Measurements from ENCODE around the gene RB1.

RB1 gene

DNA sequence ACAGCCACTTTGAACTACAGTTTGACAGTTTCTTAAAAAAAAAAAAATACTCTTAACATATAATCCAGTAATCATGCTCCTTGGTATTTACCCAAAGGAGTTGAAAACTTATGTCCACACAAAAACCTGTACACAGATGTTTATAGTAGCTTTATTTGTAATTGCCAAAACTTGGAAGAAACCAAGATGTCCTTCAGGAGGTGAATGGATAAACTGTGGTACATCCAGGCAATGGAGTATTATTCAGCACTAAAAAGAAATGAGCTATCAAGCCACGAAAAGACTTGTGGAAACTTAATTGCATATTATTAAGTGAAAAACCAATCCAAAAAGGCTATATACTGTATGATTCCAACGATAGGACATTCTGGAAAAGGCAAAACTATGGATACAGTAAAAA is 184.4 kb downstream of the RB1 start:
- H3K27me3 ChIP-seq (ENCODE audit: control insufficient read depth, insufficient read depth, low read length, poor library complexity, severe bottlenecking), result no peaks in the 10 kb centered on the region
- WGBS, 2 experiments, result 84 to 88% methylated on average over 2 of the region's 2 CpGs

DNA sequence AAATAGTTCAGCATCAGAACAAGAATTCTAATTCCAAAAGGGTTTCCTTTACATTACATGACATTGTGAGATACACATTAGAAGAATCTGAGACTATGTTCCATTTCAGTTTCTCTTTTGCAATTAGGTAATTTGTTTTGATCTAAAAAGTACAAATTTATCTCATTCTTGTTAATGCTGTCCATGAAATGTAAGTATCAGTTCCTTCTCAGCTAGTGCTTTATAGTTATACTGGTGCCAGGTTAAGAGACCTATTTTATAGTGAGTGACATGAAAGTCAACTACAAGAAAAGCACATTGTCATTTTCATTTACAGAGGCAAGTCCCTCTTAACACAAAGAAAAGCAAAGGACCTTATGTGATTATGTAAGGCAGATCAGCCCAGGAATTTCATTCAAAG is 185.4 kb downstream of the RB1 start:
- Histone ChIP-seq H3K36me3 (ENCODE audit: control insufficient read depth, insufficient read depth, low read length) (peaks cover 15% of the 10 kb centered on the region), H3K4me1 (ENCODE audit: control insufficient read depth, insufficient read depth, low read length) (no peaks in the 10 kb centered on the region), H3K4me3 (ENCODE audit: insufficient read depth, low read depth, low read length) (no peak overlapping the region), H3K27ac (ENCODE audit: insufficient read depth, low read depth, low read length, poor library complexity, severe bottlenecking) (no peak overlapping the region), H3K9me3 (ENCODE audit: control insufficient read depth, low read length) (no peaks in the 10 kb centered on the region), H3K27me3 (ENCODE audit: control insufficient read depth, insufficient read depth, low read length, poor library complexity, severe bottlenecking) (no peaks in the 10 kb centered on the region)

More for the DNA sequence above, 184.4 kb downstream of the RB1 start:
- no peak overlapping the region for H3K4me3 ChIP-seq (ENCODE audit: insufficient read depth, low read depth, low read length)
- no peaks in the 10 kb centered on the region for H3K9me3 ChIP-seq (ENCODE audit: control insufficient read depth, low read length)
- H3K4me1 ChIP-seq (ENCODE audit: control insufficient read depth, insufficient read depth, low read length), result no peaks in the 10 kb centered on the region
- H3K36me3 ChIP-seq (ENCODE audit: control insufficient read depth, insufficient read depth, low read length), result peaks cover 15% of the 10 kb centered on the region
- H3K27ac ChIP-seq (ENCODE audit: insufficient read depth, low read depth, low read length, poor library complexity, severe bottlenecking), result no peak overlapping the region

DNA sequence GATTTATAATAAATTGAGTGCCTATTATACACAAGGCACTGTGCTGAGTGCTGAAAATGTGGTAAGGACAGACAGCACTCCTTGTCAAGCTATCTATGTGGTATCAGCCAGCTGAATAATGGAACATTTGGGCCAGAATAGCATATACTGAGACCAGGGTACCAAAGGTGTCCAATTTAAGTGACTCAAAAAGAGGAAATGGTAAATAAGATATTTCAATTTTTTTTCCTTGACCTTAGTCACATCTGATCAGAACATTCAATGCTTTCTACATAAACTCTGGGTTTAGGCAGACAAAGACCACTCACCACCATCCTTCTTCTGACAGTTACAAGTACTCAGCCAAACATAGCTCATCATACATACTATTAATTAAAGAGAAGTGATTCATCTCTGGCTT is 186.1 kb downstream of the RB1 start:
- Histone ChIP-seq H3K9me3 (ENCODE audit: control insufficient read depth, low read length) (no peaks in the 10 kb centered on the region), H3K4me1 (ENCODE audit: control insufficient read depth, insufficient read depth, low read length) (no peaks in the 10 kb centered on the region), H3K27ac (ENCODE audit: insufficient read depth, low read depth, low read length, poor library complexity, severe bottlenecking) (no peak overlapping the region), H3K27me3 (ENCODE audit: control insufficient read depth, insufficient read depth, low read length, poor library complexity, severe bottlenecking) (no peaks in the 10 kb centered on the region), H3K4me3 (ENCODE audit: insufficient read depth, low read depth, low read length) (no peak overlapping the region), H3K36me3 (ENCODE audit: control insufficient read depth, insufficient read depth, low read length) (peaks cover 15% of the 10 kb centered on the region)

- no peaks in the 10 kb centered on the region for H3K4me1 ChIP-seq (ENCODE audit: control insufficient read depth, insufficient read depth, low read length)
- WGBS, 2 experiments, result 94 to 100% methylated on average over 1 to 3 of the region's 3 CpGs
Observed at GRCh38 chr13:48490241-48490640, 186.7 kb downstream of the RB1 start.

GRCh38 chr13:48491423-48492095 is 188.0 kb downstream of the RB1 start:
- Histone ChIP-seq H3K4me1 (ENCODE audit: control insufficient read depth, insufficient read depth, low read length) (no peaks in the 10 kb centered on the region), H3K4me3 (ENCODE audit: insufficient read depth, low read depth, low read length) (no peak overlapping the region), H3K27me3 (ENCODE audit: control insufficient read depth, insufficient read depth, low read length, poor library complexity, severe bottlenecking) (no peaks in the 10 kb centered on the region), H3K36me3 (ENCODE audit: control insufficient read depth, insufficient read depth, low read length) (peaks cover 15% of the 10 kb centered on the region), H3K27ac (ENCODE audit: insufficient read depth, low read depth, low read length, poor library complexity, severe bottlenecking) (no peak overlapping the region), H3K9me3 (ENCODE audit: control insufficient read depth, low read length) (no peaks in the 10 kb centered on the region)

More at GRCh38 chr13:48490241-48490640, 186.7 kb downstream of the RB1 start:
- Histone ChIP-seq H3K27ac (ENCODE audit: insufficient read depth, low read depth, low read length, poor library complexity, severe bottlenecking) (no peak overlapping the region), H3K4me3 (ENCODE audit: insufficient read depth, low read depth, low read length) (no peak overlapping the region), H3K9me3 (ENCODE audit: control insufficient read depth, low read length) (no peaks in the 10 kb centered on the region), H3K27me3 (ENCODE audit: control insufficient read depth, insufficient read depth, low read length, poor library complexity, severe bottlenecking) (no peaks in the 10 kb centered on the region), H3K36me3 (ENCODE audit: control insufficient read depth, insufficient read depth, low read length) (peaks cover 15% of the 10 kb centered on the region)

- 93% methylated on average over 1 of the region's 1 CpG for WGBS, 2 experiments
- no peaks in the 10 kb centered on the region for H3K27me3 ChIP-seq (ENCODE audit: control insufficient read depth, insufficient read depth, low read length, poor library complexity, severe bottlenecking)
- H3K9me3 ChIP-seq (ENCODE audit: control insufficient read depth, low read length), result no peaks in the 10 kb centered on the region
- H3K4me3 ChIP-seq (ENCODE audit: insufficient read depth, low read depth, low read length), result no peak overlapping the region
- peaks cover 15% of the 10 kb centered on the region for H3K36me3 ChIP-seq (ENCODE audit: control insufficient read depth, insufficient read depth, low read length)
- no peaks in the 10 kb centered on the region for H3K4me1 ChIP-seq (ENCODE audit: control insufficient read depth, insufficient read depth, low read length)
- H3K27ac ChIP-seq (ENCODE audit: insufficient read depth, low read depth, low read length, poor library complexity, severe bottlenecking), result no peak overlapping the region
Observed at GRCh38 chr13:48492096-48492440, 188.5 kb downstream of the RB1 start.

DNA sequence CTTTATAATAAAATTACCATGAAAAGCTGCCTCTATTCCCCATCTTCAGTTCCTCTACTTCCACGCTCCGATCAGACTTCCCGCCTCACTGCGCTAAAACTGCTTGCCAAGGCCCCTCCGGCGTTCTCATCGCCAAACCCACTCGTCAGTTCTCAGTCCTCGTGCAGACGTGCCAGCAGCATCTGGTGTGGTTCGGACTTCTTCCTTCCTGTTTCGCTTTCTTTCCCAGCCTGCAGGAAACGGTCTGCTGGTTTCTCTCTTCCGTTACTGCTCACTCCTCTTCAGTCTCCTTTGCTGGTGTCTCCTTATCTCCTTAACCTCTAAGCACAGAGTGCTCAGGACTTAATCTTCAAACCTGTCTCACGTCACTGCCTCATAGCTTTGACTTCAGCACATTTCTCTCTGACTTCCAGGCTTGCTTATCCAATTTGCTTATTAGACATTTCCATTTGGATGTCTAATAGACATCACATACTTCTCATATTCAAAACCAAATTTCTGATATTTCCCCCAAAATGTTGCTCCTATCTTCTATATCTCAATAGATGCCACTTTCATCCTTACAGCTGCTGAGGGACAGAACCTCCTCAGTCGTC is 189.0 kb downstream of the RB1 start:
- H3K27ac ChIP-seq (ENCODE audit: insufficient read depth, low read depth, low read length, poor library complexity, severe bottlenecking), result no peak overlapping the region

DNA sequence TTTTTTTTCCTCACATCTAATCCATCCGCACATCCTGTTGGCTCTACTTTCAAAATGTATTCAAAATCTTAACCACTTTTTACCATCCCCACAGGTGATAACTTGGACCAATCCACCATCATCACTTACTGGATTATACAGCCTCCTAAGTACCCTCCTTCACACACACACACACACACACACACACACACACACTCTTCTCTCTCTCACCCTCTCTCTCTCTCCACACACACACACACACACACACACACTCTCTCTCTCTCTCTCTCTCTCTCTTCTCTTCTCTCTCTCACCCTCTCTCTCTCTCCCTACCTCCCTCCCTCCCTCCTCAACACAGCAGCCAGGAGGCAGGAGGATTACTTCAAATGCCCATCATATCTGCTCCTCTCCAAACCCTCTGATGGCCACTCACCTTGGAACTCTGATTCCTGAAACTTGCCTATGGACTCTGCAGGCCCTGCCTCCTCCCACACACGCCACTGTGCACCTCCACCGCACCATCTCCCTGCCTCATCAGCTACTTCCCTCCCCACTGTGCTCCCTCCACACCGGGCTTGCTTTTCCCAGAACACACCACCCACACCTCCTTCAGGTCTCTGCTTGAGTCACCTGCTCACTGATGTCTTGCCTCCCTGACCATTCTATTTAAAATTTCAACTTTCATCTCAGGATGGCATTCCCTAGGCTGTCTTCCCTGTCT is 189.7 kb downstream of the RB1 start:
- Histone ChIP-seq H3K9me3 (ENCODE audit: control insufficient read depth, low read length) (no peaks in the 10 kb centered on the region), H3K4me3 (ENCODE audit: insufficient read depth, low read depth, low read length) (no peak overlapping the region), H3K27ac (ENCODE audit: insufficient read depth, low read depth, low read length, poor library complexity, severe bottlenecking) (no peak overlapping the region), H3K36me3 (ENCODE audit: control insufficient read depth, insufficient read depth, low read length) (peaks cover 9% of the 10 kb centered on the region), H3K4me1 (ENCODE audit: control insufficient read depth, insufficient read depth, low read length) (no peaks in the 10 kb centered on the region), H3K27me3 (ENCODE audit: control insufficient read depth, insufficient read depth, low read length, poor library complexity, severe bottlenecking) (no peaks in the 10 kb centered on the region)
- WGBS, 2 experiments, result 89 to 92% methylated on average over 4 of the region's 4 CpGs

More for the DNA sequence above, 189.0 kb downstream of the RB1 start:
- Histone ChIP-seq H3K9me3 (ENCODE audit: control insufficient read depth, low read length) (no peaks in the 10 kb centered on the region), H3K4me1 (ENCODE audit: control insufficient read depth, insufficient read depth, low read length) (no peaks in the 10 kb centered on the region), H3K36me3 (ENCODE audit: control insufficient read depth, insufficient read depth, low read length) (peaks cover 15% of the 10 kb centered on the region), H3K27me3 (ENCODE audit: control insufficient read depth, insufficient read depth, low read length, poor library complexity, severe bottlenecking) (no peaks in the 10 kb centered on the region), H3K4me3 (ENCODE audit: insufficient read depth, low read depth, low read length) (no peak overlapping the region)
- 91 to 93% methylated on average over 16 of the region's 16 CpGs for WGBS, 2 experiments

- peaks cover 4% of the 10 kb centered on the region for H3K36me3 ChIP-seq (ENCODE audit: control insufficient read depth, insufficient read depth, low read length)
- H3K27ac ChIP-seq (ENCODE audit: insufficient read depth, low read depth, low read length, poor library complexity, severe bottlenecking), result no peak overlapping the region
- no peaks in the 10 kb centered on the region for H3K9me3 ChIP-seq (ENCODE audit: control insufficient read depth, low read length)
- WGBS, 2 experiments, result 92 to 96% methylated on average over 2 of the region's 2 CpGs
- H3K4me1 ChIP-seq (ENCODE audit: control insufficient read depth, insufficient read depth, low read length), result no peaks in the 10 kb centered on the region
- H3K27me3 ChIP-seq (ENCODE audit: control insufficient read depth, insufficient read depth, low read length, poor library complexity, severe bottlenecking), result no peaks in the 10 kb centered on the region
- no peak overlapping the region for H3K4me3 ChIP-seq (ENCODE audit: insufficient read depth, low read depth, low read length)
Observed at GRCh38 chr13:48493851-48494250, 190.3 kb downstream of the RB1 start.

GRCh38 chr13:48494874-48495273 is 191.3 kb downstream of the RB1 start:
- no peaks in the 10 kb centered on the region for H3K27me3 ChIP-seq (ENCODE audit: control insufficient read depth, insufficient read depth, low read length, poor library complexity, severe bottlenecking)
- WGBS, 2 experiments, result no CpG with 5 or more reads among the region's 1 CpG

More at GRCh38 chr13:48494874-48495273, 191.3 kb downstream of the RB1 start:
- Histone ChIP-seq H3K4me1 (ENCODE audit: control insufficient read depth, insufficient read depth, low read length) (no peaks in the 10 kb centered on the region), H3K36me3 (ENCODE audit: control insufficient read depth, insufficient read depth, low read length) (no peaks in the 10 kb centered on the region), H3K27ac (ENCODE audit: insufficient read depth, low read depth, low read length, poor library complexity, severe bottlenecking) (no peak overlapping the region), H3K9me3 (ENCODE audit: control insufficient read depth, low read length) (no peaks in the 10 kb centered on the region), H3K4me3 (ENCODE audit: insufficient read depth, low read depth, low read length) (no peak overlapping the region)
